Neutrophil (primary cell): ENCODE results near the gene COX6B1.

ENCODE experiments used
- H3K27ac ChIP-seq: fragments of 200-600 bp; sonication (generic); 2 replicates; pipeline ENCODE4 v1.5.1; 2016; ENCODE audit warnings: mild to moderate bottlenecking, moderate library complexity
- H3K27me3 ChIP-seq: fragments of 200-600 bp; sonication (generic); 2 replicates; pipeline ENCODE4 v1.6.0; 2016; ENCODE audit warnings: mild to moderate bottlenecking
- H3K36me3 ChIP-seq: fragments of 200-600 bp; sonication (generic); 2 replicates; pipeline ENCODE4 v1.5.1; 2017
- H3K4me1 ChIP-seq, 2 experiments: fragments of 200-600 bp in 1 of 2; sonication (generic) in 1 of 2; 1 replicate in 1 of 2; 2 replicates in 1 of 2; pipeline versions ENCODE4 v1.5.1 to v1.6.1; 2013 to 2016; ENCODE audit warnings: low read depth in 1 of 2, low read length in 1 of 2, mild to moderate bottlenecking in 1 of 2, moderate library complexity in 1 of 2; ENCODE audit not compliant: control insufficient read depth in 1 of 2, insufficient read depth in 1 of 2
- H3K4me3 ChIP-seq, 2 experiments: fragments of 200-600 bp in 1 of 2; sonication (generic) in 1 of 2; 1 replicate in 1 of 2; 2 replicates in 1 of 2; pipeline ENCODE4 v1.5.1; 2013 to 2016; ENCODE audit warnings: low read depth in 1 of 2, low read length in 1 of 2, mild to moderate bottlenecking in 1 of 2, moderate library complexity in 1 of 2
- H3K9me3 ChIP-seq: fragments of 200-600 bp; sonication (generic); 2 replicates; pipeline ENCODE4 v1.5.1; 2016
- TF ChIP-seq, protein P1 (sequence below): fragments of 200-600 bp; sonication (generic); IDR thresholded peaks from 2 replicates; pipeline ENCODE4 v1.5.1; 2016; ENCODE audit warnings: antibody characterized with exemption

The COX6B1 gene

DNA sequence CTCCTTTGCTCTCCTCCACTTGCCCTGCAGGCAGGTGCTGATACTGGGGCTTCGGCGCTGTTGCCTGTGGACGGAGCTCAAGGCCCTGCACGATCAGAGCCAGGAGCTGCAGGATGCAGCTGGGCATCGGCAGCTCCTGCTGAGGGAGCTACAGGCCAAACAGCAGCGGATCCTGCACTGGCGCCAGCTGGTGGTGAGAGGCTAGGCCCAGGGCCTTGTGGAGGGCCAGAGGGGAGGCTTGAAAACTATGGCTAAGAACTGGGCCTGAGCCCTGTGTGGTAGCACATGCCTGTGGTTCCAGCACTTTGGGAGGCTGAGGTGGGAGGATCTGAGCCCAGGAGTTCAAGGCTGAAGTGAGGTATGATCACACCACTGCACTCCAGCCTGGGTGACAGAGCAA is 29.3 kb upstream of the COX6B1 start:
- no peaks in the 10 kb centered on the region for H3K4me1 ChIP-seq
- no peaks in the 10 kb centered on the region for H3K9me3 ChIP-seq
- peaks cover 20% of the 10 kb centered on the region for H3K36me3 ChIP-seq
- no peak overlapping the region for H3K4me3 ChIP-seq
- no peak overlapping the region for H3K27ac ChIP-seq
- H3K27me3 ChIP-seq: no peaks in the 10 kb centered on the region
- TF ChIP-seq, protein P1, sequence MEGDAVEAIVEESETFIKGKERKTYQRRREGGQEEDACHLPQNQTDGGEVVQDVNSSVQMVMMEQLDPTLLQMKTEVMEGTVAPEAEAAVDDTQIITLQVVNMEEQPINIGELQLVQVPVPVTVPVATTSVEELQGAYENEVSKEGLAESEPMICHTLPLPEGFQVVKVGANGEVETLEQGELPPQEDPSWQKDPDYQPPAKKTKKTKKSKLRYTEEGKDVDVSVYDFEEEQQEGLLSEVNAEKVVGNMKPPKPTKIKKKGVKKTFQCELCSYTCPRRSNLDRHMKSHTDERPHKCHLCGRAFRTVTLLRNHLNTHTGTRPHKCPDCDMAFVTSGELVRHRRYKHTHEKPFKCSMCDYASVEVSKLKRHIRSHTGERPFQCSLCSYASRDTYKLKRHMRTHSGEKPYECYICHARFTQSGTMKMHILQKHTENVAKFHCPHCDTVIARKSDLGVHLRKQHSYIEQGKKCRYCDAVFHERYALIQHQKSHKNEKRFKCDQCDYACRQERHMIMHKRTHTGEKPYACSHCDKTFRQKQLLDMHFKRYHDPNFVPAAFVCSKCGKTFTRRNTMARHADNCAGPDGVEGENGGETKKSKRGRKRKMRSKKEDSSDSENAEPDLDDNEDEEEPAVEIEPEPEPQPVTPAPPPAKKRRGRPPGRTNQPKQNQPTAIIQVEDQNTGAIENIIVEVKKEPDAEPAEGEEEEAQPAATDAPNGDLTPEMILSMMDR: no peak

DNA sequence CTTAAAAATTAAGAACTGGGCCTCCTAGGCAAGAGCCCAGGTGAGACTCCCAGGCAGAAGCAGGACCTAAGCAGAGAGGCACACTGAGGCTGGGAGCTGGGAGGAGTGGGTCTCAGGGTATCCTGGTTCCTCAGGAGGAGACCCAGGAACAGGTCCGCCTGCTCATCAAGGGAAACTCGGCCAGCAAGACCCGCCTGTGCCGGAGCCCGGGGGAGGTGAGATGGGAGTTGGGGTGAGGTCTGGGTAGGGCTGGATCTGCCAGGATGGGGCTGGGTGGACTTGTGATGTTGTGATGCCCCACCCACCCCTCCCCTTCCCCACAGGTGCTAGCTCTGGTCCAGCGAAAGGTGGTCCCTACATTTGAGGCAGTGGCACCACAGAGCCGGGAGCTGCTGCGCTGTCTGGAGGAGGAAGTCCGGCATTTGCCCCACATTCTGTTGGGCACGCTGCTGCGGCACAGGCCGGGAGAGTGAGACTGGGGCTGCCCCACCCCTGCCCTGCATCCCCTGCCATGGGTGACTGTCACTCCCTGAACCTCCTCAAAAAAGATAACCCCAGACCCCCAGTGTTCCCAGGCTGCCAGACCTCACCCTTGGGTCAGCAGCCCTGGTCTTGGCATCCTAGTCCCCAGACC is 28.7 kb upstream of the COX6B1 start:
- peaks cover 20% of the 10 kb centered on the region for H3K36me3 ChIP-seq
- no peaks in the 10 kb centered on the region for H3K27me3 ChIP-seq
- TF ChIP-seq, protein P1: no peak

GRCh38 chr19:35620001-35620400 is 28.1 kb upstream of the COX6B1 start:
- Histone ChIP-seq H3K9me3 (no peaks in the 10 kb centered on the region), H3K27ac (no peak overlapping the region), H3K4me1 (no peaks in the 10 kb centered on the region), H3K36me3 (peaks cover 20% of the 10 kb centered on the region), H3K27me3 (no peaks in the 10 kb centered on the region), H3K4me3 (no peak overlapping the region)
- TF ChIP-seq, protein P1: no peak

More for the DNA sequence above, 28.7 kb upstream of the COX6B1 start:
- H3K4me1 ChIP-seq: no peaks in the 10 kb centered on the region
- no peaks in the 10 kb centered on the region for H3K9me3 ChIP-seq
- H3K27ac ChIP-seq: no peak overlapping the region
- no peak overlapping the region for H3K4me3 ChIP-seq

- Histone ChIP-seq H3K4me1 (no peaks in the 10 kb centered on the region), H3K4me3 (no peak overlapping the region), H3K9me3 (no peaks in the 10 kb centered on the region), H3K27ac (no peak overlapping the region), H3K36me3 (peaks cover 20% of the 10 kb centered on the region), H3K27me3 (no peaks in the 10 kb centered on the region)
- TF ChIP-seq, protein P1: no peak
Observed at GRCh38 chr19:35621708-35622107, 26.4 kb upstream of the COX6B1 start.

DNA sequence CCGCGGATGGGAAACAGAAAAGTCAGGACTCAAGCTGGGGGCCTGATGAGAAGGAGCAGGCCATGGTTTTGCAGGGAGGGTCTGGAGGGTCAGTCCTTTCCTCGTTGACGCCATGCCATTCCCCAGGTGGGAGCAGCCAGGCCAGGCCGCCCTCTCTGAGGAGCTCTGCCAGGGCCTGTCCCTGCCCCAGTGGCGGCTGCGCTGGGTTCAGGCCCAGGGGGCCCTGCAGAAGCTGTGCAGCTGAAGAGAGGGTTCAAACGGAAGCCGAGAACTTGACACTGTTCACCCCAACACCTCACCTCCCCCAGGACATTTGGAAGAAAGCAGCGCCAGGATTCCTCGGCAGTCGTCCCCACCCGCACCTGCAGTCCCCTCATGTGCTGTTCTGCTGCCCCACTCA is 25.4 kb upstream of the COX6B1 start:
- TF ChIP-seq, protein P1: no peak
- Histone ChIP-seq H3K36me3 (peaks cover 18% of the 10 kb centered on the region), H3K4me3 (no peak overlapping the region)

More for the DNA sequence above, 25.4 kb upstream of the COX6B1 start:
- Histone ChIP-seq H3K27ac (no peak overlapping the region), H3K9me3 (no peaks in the 10 kb centered on the region), H3K4me1 (no peaks in the 10 kb centered on the region), H3K27me3 (no peaks in the 10 kb centered on the region)
